HEK293 (cell line): ENCODE data around the gene KRTAP10-12.
"Not testable (repeated sequence)": the region's sequence is repeated elsewhere in the genome, so short reads cannot be mapped to it uniquely, and the experiment has no call there.

ENCODE experiments used
- CTCF ChIA-PET: fragments of 350-600 bp; formaldehyde crosslinking; extraction: SDS; loops from one replicate; lab custom pipeline; 2021; ENCODE audit warnings: antibody characterized with exemption; lab: Yijun Ruan, JAX
- POLR2A ChIA-PET: fragments of 300-600 bp; formaldehyde crosslinking; extraction: SDS; loops from one replicate; lab custom pipeline; 2020; ENCODE audit warnings: antibody characterized with exemption, inconsistent platforms; lab: Yijun Ruan, JAX
- H3K27ac ChIP-seq: fragments of 200-500 bp; sonication (Bioruptor generic); 2 replicates; pipeline ENCODE4 v1.5.1; 2014; ENCODE audit warnings: low read depth, low read length, control low read depth, inconsistent platforms; ENCODE audit errors: extremely low read depth
- H3K36me3 ChIP-seq, 2 experiments: fragments of 200-500 bp in 1 of 2; sonication (Bioruptor generic) in 1 of 2; 1 replicate in 1 of 2; 2 replicates in 1 of 2; pipeline ENCODE4 v1.5.1; 2014 to 2017; ENCODE audit warnings: inconsistent platforms in 2 of 2, low read length in 2 of 2; ENCODE audit not compliant: control insufficient read depth in 2 of 2, insufficient read depth in 1 of 2
- H3K4me1 ChIP-seq: fragments of 200-500 bp; sonication (Bioruptor generic); 2 replicates; pipeline ENCODE4 v1.5.1; 2014; ENCODE audit warnings: mild to moderate bottlenecking, low read length, inconsistent platforms; ENCODE audit not compliant: control insufficient read depth, insufficient read depth
- H3K4me3 ChIP-seq: 2 replicates; pipeline ENCODE4 v1.5.1; 2011; ENCODE audit warnings: low read depth, mild to moderate bottlenecking, control low read depth, low read length, moderate library complexity
- H3K9me3 ChIP-seq: fragments of 200-500 bp; sonication (Bioruptor generic); 2 replicates; pipeline ENCODE4 v1.5.1; 2014; ENCODE audit warnings: low read depth, low read length, inconsistent platforms; ENCODE audit not compliant: control insufficient read depth, insufficient read depth
- BCL11A ChIP-seq: fragments of 450-650 bp; formaldehyde crosslinking; IDR thresholded peaks from 2 replicates; pipeline ENCODE4 v1.5.1; 2016; ENCODE audit warnings: low read depth, missing biosample characterization, missing genetic modification characterization
- BCL6B ChIP-seq: fragments of 450-650 bp; formaldehyde crosslinking; IDR thresholded peaks from 2 replicates; pipeline ENCODE4 v1.5.1; 2017; ENCODE audit warnings: missing biosample characterization, missing genetic modification characterization
- GLIS1 ChIP-seq: fragments of 450-650 bp; formaldehyde crosslinking; IDR thresholded peaks from 2 replicates; pipeline ENCODE4 v1.5.1; 2016; ENCODE audit warnings: missing biosample characterization, missing genetic modification characterization
- GLIS2 ChIP-seq: fragments of 450-650 bp; formaldehyde crosslinking; IDR thresholded peaks from 2 replicates; pipeline ENCODE4 v1.5.1; 2016; ENCODE audit warnings: missing biosample characterization, missing genetic modification characterization
- HOXD13 ChIP-seq: sonication (generic); formaldehyde crosslinking; IDR thresholded peaks from 2 replicates; pipeline ENCODE4 v1.8.0; 2022; ENCODE audit warnings: missing genetic modification reagents, borderline replicate concordance
- IKZF3 ChIP-seq: fragments of 450-650 bp; IDR thresholded peaks from 2 replicates; pipeline ENCODE4 v1.5.0; 2018; ENCODE audit warnings: missing biosample characterization, mild to moderate bottlenecking, missing genetic modification characterization, moderate library complexity
- KLF10 ChIP-seq: fragments of 450-650 bp; IDR thresholded peaks from 2 replicates; pipeline ENCODE4 v1.5.1; 2018; ENCODE audit warnings: missing biosample characterization, mild to moderate bottlenecking, missing genetic modification characterization
- KLF16 ChIP-seq: fragments of 450-650 bp; formaldehyde crosslinking; IDR thresholded peaks from 2 replicates; pipeline ENCODE4 v1.5.1; 2017; ENCODE audit warnings: missing biosample characterization, missing genetic modification characterization
- PRDM6 ChIP-seq: fragments of 450-650 bp; formaldehyde crosslinking; IDR thresholded peaks from 2 replicates; pipeline ENCODE4 v1.5.1; 2017; ENCODE audit warnings: missing biosample characterization, missing genetic modification characterization
- SP2 ChIP-seq: fragments of 450-650 bp; formaldehyde crosslinking; IDR thresholded peaks from 2 replicates; pipeline ENCODE4 v1.5.1; 2016; ENCODE audit warnings: missing biosample characterization, missing genetic modification characterization
- ZFP41 ChIP-seq: fragments of 450-650 bp; formaldehyde crosslinking; IDR thresholded peaks from 2 replicates; pipeline ENCODE4 v1.5.1; 2016; ENCODE audit warnings: missing biosample characterization, missing genetic modification characterization, borderline replicate concordance
- ZIC2 ChIP-seq: fragments of 450-650 bp; formaldehyde crosslinking; IDR thresholded peaks from 2 replicates; pipeline ENCODE4 v1.5.1; 2016; ENCODE audit warnings: missing biosample characterization, missing genetic modification characterization
- ZNF362 ChIP-seq: fragments of 450-650 bp; formaldehyde crosslinking; IDR thresholded peaks from 2 replicates; pipeline ENCODE4 v1.5.1; 2016; ENCODE audit warnings: missing biosample characterization, missing genetic modification characterization
- ZNF621 ChIP-seq: fragments of 450-650 bp; formaldehyde crosslinking; IDR thresholded peaks from 2 replicates; pipeline ENCODE4 v1.5.1; 2017; ENCODE audit warnings: missing biosample characterization, missing genetic modification characterization
- ZNF843 ChIP-seq: fragments of 450-650 bp; formaldehyde crosslinking; IDR thresholded peaks from 2 replicates; pipeline ENCODE4 v1.5.1; 2016; ENCODE audit warnings: missing biosample characterization, missing genetic modification characterization
- ZSCAN16 ChIP-seq: fragments of 450-650 bp; formaldehyde crosslinking; IDR thresholded peaks from 2 replicates; pipeline ENCODE4 v1.5.1; 2016; ENCODE audit warnings: missing biosample characterization, missing genetic modification characterization
- ZXDB ChIP-seq: fragments of 450-650 bp; formaldehyde crosslinking; IDR thresholded peaks from 2 replicates; pipeline ENCODE4 v1.5.1; 2016; ENCODE audit warnings: missing biosample characterization, missing genetic modification characterization

KRTAP10-12 gene

GRCh38 chr21:44684483-44684882, 12.5 kb upstream of the KRTAP10-12 start (continued):
- TF ChIP-seq ZNF621 (tag by site-specific recombination) = no peak
- no peak for TF ChIP-seq ZNF362 (tag by site-specific recombination)
- TF ChIP-seq ZXDB (tag by site-specific recombination) = no peak
- no peak for TF ChIP-seq ZFP41
- TF ChIP-seq, all 188 proteins: peak for 0

GRCh38 chr21:44685050-44685449, 11.9 kb upstream of the KRTAP10-12 start:
- POLR2A ChIA-PET, CTCF ChIA-PET: not testable (repeated sequence)

GRCh38 chr21:44686000-44686781, 10.8 kb upstream of the KRTAP10-12 start:
- CTCF ChIA-PET = no interaction called here
- H3K4me1 ChIP-seq = no peaks in the 10 kb centered on the region
- H3K4me3 ChIP-seq = no peak overlapping the region
- POLR2A ChIA-PET = no interaction called here
- TF ChIP-seq BCL11A (no peak), PRDM6 (no peak), HOXD13 (CRISPR knock-in tag) (no peak), KLF10 (tag by site-specific recombination) (no peak), GLIS1 (tag by site-specific recombination) (peak; percentile 51), ZIC2 (tag by site-specific recombination) (peak; percentile 41), IKZF3 (tag by site-specific recombination) (no peak), KLF16 (tag by site-specific recombination) (no peak), ZNF843 (tag by site-specific recombination) (no peak), ZSCAN16 (tag by site-specific recombination) (no peak), BCL6B (tag by site-specific recombination) (no peak)
- H3K36me3 ChIP-seq = no peaks in the 10 kb centered on the region
- H3K27ac ChIP-seq = no peak overlapping the region
- H3K9me3 ChIP-seq = no peaks in the 10 kb centered on the region

More at GRCh38 chr21:44685050-44685449, 11.9 kb upstream of the KRTAP10-12 start:
- not testable (repeated sequence) for H3K4me3 ChIP-seq, H3K9me3 ChIP-seq, H3K4me1 ChIP-seq, H3K36me3 ChIP-seq, H3K27ac ChIP-seq

GRCh38 chr21:44686843-44687561, 10.0 kb upstream of the KRTAP10-12 start:
- H3K4me3 ChIP-seq = no peak overlapping the region
- no peak for TF ChIP-seq SP2 (tag by site-specific recombination)
- TF ChIP-seq GLIS2 (tag by site-specific recombination) = no peak
- TF ChIP-seq, all 188 proteins: peak for 0
- Histone ChIP-seq H3K27ac (no peak overlapping the region), H3K9me3 (no peaks in the 10 kb centered on the region), H3K4me1 (no peaks in the 10 kb centered on the region), H3K36me3 (no peaks in the 10 kb centered on the region)
- ChIA-PET POLR2A (no interaction called here), CTCF (no interaction called here)
